ENCODE measurements around the gene CLNK. TPM values are rescaled to one million over a fixed set of nuclear protein-coding genes. Genes with fewer than 3 reads are reported as not detected.

CLNK gene
- total and polyA plus RNA-seq, 5 donors = not detected

DNA sequence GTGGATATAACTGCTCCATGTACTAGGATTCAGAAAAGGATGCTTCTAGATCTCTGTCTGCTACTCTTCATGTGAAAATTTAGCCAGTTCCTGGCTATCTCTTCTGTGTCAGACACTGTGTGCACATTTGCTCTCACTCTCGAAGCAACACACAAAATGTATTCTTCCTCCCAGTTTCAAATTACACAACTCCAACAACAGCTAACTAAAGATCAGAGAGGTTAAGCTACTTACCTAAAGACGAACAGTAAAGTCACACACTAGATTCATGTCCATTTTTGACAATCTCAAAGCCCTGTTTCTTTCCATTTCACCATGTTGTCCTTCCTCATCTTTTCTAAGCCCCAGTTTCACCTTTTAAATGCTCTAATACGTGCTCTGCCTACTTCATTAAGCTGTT is 2.2 kb downstream of the CLNK start:
- H3K27ac ChIP-seq (ENCODE audit: low read length) = no peak overlapping the region
- H3K9me3 ChIP-seq (ENCODE audit: control insufficient read depth, low read length) = no peaks in the 10 kb centered on the region
- H3K4me1 ChIP-seq (ENCODE audit: control insufficient read depth, insufficient read depth, low read length) = no peaks in the 10 kb centered on the region
- WGBS = 79% methylated on average over 3 of the region's 3 CpGs
- no peaks in the 10 kb centered on the region for H3K27me3 ChIP-seq (ENCODE audit: control insufficient read depth, insufficient read depth)
- ATAC-seq (no peak), DNase-seq (no peak)
- no peak overlapping the region for H3K4me3 ChIP-seq (ENCODE audit: low read length)
- intact Hi-C loops (cut with DNase I) = no loop called here

DNA sequence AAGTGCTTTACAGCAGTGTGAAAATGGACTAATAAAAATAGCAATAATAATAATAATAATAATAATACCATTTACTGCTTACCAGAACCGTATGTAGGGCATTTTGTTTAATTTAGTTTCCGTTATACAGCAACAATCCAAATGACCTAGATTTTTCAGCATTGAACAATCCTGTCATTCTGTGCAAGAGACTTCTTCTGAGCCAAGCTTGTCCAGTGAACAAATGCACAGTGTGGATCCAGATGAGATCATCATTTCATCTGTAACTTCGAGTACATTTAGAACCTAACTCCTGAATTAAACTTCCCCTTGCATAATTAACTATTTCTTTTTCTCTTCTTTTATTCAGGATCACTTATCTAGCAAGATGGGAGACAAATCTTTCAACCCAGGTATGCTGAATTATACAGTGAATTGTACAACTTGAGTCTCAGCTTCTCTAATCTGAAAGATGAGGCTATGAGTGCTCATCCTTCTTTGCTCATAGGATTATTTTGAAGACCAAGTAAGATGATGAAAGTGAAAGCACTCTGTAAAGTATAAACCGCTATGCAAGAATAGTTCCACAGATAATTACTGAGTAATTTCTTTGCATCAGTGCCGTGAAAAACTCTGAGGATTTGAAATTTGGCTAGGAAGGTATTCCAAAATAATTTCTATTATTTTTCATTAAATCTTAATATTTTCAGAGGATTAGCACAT is 6.6 kb downstream of the CLNK start:
- ATAC-seq = peak; percentile 57 to 65
- Histone ChIP-seq H3K4me3 (ENCODE audit: low read length) (no peak overlapping the region), H3K27me3 (ENCODE audit: control insufficient read depth, insufficient read depth) (no peaks in the 10 kb centered on the region), H3K27ac (ENCODE audit: low read length) (no peak overlapping the region), H3K9me3 (ENCODE audit: control insufficient read depth, low read length) (no peaks in the 10 kb centered on the region), H3K4me1 (ENCODE audit: control insufficient read depth, insufficient read depth, low read length) (no peaks in the 10 kb centered on the region)
- intact Hi-C loops (cut with DNase I) = no loop called here
- no peak for DNase-seq
- WGBS = 54% methylated on average over 5 of the region's 5 CpGs

DNA sequence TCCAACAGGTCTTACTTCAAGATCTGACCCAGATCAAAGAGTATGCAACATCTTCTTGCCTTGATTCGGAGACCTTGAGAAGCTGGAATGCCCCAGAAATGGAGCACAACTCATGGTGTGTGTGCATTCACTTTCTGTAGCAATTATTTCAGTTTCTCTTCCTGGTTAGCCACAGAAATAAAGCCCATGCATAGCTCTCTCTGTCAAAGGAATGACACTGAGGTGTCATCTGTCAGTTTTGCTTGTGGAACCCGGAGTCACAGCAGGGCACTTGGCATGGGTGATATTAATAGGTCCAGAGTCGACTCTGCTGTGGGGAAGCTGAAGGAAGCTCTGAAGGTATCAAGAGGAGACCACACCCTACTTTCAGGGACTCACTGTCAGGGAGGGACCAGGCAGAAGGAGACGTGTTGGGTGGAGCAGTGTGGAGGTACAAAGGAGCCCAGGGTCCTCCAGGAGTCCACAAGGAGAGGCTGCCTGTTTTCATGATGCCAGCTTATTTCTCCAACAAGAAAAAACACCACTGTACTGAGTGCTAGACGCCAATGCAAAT is 10.7 kb downstream of the CLNK start:
- ATAC-seq (no peak), DNase-seq (no peak)
- WGBS = 72% methylated on average over 5 of the region's 5 CpGs
- Histone ChIP-seq H3K27ac (ENCODE audit: low read length) (no peak overlapping the region), H3K4me3 (ENCODE audit: low read length) (no peak overlapping the region), H3K9me3 (ENCODE audit: control insufficient read depth, low read length) (no peaks in the 10 kb centered on the region), H3K4me1 (ENCODE audit: control insufficient read depth, insufficient read depth, low read length) (no peaks in the 10 kb centered on the region), H3K27me3 (ENCODE audit: control insufficient read depth, insufficient read depth) (no peaks in the 10 kb centered on the region)
- intact Hi-C loops (cut with DNase I) = no loop called here

DNA sequence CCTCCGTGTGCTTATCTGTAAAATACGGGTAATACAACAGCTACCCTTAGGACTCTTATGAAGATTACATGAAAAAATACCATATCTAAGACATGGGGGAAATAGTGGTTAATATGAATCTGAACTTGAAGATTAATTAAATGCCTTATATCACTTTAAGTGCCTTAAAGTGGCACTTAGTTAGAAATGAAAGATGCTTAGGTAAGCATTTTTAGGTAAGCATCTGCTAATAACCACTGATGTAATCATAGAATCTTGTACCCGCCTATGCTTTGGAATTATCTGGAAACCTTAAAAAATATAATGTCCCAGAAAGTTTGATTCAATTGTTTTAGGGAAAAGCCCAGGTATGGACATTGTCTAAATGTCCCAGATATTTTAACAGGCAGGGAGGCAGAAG is 12.2 kb downstream of the CLNK start:
- WGBS = 77% methylated on average over 3 of the region's 3 CpGs
- Histone ChIP-seq H3K27ac (ENCODE audit: low read length) (no peak overlapping the region), H3K4me1 (ENCODE audit: control insufficient read depth, insufficient read depth, low read length) (no peaks in the 10 kb centered on the region), H3K4me3 (ENCODE audit: low read length) (no peak overlapping the region), H3K27me3 (ENCODE audit: control insufficient read depth, insufficient read depth) (peaks cover 3% of the 10 kb centered on the region), H3K9me3 (ENCODE audit: control insufficient read depth, low read length) (no peaks in the 10 kb centered on the region)
- intact Hi-C loops (cut with DNase I) = no loop called here
- DNase-seq (no peak), ATAC-seq (no peak)

DNA sequence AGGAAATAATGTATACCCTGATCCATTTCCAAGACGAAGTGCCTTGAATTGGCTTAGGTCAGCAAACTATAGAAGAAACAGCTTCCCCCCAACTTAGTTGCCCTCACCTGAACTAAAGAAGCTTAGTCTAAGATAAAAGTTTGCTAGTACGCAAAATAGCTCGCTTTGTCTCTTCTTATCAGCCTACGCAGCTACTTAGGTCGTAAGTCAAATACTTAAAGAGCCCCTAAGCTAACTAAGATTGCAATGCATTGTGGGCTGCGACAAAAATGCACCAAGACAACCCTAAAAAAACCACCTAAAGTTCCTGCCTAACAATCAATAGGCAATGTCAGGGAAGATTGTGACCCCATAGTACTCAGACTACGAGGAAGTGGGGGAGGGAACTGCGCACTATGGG is 12.8 kb downstream of the CLNK start:
- no peak overlapping the region for H3K4me3 ChIP-seq (ENCODE audit: low read length)
- DNase-seq (no peak), ATAC-seq (no peak)
- no peaks in the 10 kb centered on the region for H3K9me3 ChIP-seq (ENCODE audit: control insufficient read depth, low read length)
- H3K27ac ChIP-seq (ENCODE audit: low read length) = no peak overlapping the region
- H3K27me3 ChIP-seq (ENCODE audit: control insufficient read depth, insufficient read depth) = peaks cover 3% of the 10 kb centered on the region
- intact Hi-C loops (cut with DNase I) = no loop called here
- H3K4me1 ChIP-seq (ENCODE audit: control insufficient read depth, insufficient read depth, low read length) = no peaks in the 10 kb centered on the region
- 53% methylated on average over 8 of the region's 8 CpGs for WGBS

DNA sequence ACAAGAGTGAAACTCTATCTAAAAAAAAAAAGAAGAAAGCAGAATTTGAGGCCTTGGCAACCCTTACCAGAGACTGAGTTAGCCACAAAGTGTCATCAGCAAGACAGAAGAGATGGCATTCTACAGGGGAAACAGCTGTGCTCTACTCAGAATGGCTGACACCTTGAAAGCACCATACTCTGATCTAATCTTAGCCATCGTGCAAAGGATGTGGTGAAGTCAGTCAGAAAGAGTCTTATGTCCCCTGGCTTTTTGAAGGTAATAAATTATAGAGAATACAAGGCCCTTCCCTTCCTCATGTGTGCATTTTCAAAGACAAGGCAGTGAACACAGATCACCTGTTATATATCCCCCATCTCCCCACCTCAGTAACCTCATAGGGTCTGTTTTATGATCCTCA is 13.2 kb downstream of the CLNK start:
- no peak overlapping the region for H3K4me3 ChIP-seq (ENCODE audit: low read length)
- H3K27ac ChIP-seq (ENCODE audit: low read length) = no peak overlapping the region
- 39% methylated on average over 1 of the region's 1 CpG for WGBS
- no peaks in the 10 kb centered on the region for H3K4me1 ChIP-seq (ENCODE audit: control insufficient read depth, insufficient read depth, low read length)
- ATAC-seq = no peak
- intact Hi-C loops (cut with DNase I) = no loop called here
- no peak for DNase-seq
- H3K27me3 ChIP-seq (ENCODE audit: control insufficient read depth, insufficient read depth) = peaks cover 3% of the 10 kb centered on the region
- no peaks in the 10 kb centered on the region for H3K9me3 ChIP-seq (ENCODE audit: control insufficient read depth, low read length)

DNA sequence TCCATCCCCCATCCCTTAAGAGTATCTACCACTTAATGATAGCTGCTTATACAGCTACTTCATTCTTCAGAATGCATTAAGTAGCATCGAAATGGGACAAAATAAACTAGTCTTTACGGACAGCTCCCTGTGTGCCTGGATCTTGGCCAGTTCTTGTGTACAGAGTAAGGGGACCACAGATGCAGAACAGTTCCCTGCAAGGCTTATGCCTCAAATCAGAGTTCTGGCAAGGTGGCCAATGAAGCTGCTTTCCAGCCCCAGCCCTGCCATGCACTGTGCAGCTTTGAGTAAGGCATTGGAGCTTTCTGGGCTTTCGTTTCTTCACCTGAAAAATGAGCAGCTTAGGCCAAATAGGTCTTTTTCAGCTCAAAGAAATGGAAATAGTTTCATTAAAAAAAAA is 14.2 kb downstream of the CLNK start:
- intact Hi-C loops (cut with DNase I) = no loop called here

DNA sequence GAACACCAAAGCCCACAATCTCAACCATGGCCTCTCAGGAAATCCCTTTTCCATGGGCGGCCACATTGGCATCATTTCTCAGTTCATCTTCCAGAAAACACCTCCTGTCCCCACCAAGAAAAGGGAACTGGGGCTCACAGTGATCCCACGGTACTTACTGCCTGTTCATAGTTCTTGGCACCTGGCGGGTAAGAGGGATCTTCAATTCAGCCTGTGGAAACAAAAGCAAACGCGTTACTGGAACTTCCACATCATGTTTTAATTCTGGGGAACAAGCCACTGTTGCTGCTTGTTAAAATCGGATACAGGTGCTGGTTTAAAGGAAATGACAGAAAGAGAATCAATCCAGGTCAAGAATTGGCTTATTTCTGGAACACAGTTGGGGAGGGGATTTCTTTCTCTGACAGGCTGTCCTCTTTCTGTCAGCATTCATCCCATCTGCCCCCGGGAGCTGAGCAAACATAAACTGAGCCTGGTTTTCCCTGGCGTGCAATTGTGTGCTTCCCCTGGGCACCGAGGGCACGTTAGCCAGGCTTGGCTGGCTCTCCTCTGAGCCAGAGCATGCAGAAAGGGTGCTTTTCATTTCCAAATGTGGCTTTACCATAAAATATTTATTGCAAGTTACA is 16.8 kb downstream of the CLNK start:
- ATAC-seq (no peak), DNase-seq (no peak)
- intact Hi-C loops (cut with DNase I) = no loop called here
- Histone ChIP-seq H3K27ac (ENCODE audit: low read length) (no peak overlapping the region), H3K9me3 (ENCODE audit: control insufficient read depth, low read length) (no peaks in the 10 kb centered on the region), H3K4me3 (ENCODE audit: low read length) (no peak overlapping the region), H3K27me3 (ENCODE audit: control insufficient read depth, insufficient read depth) (peaks cover 3% of the 10 kb centered on the region), H3K4me1 (ENCODE audit: control insufficient read depth, insufficient read depth, low read length) (no peaks in the 10 kb centered on the region)
- WGBS = 64% methylated on average over 10 of the region's 10 CpGs

More for the DNA sequence above, 14.2 kb downstream of the CLNK start:
- ATAC-seq = no peak
- WGBS = 67% methylated on average over 3 of the region's 3 CpGs
- Histone ChIP-seq H3K9me3 (ENCODE audit: control insufficient read depth, low read length) (no peaks in the 10 kb centered on the region), H3K4me3 (ENCODE audit: low read length) (no peak overlapping the region), H3K4me1 (ENCODE audit: control insufficient read depth, insufficient read depth, low read length) (no peaks in the 10 kb centered on the region), H3K27me3 (ENCODE audit: control insufficient read depth, insufficient read depth) (peaks cover 3% of the 10 kb centered on the region), H3K27ac (ENCODE audit: low read length) (no peak overlapping the region)
- DNase-seq = no peak

DNA sequence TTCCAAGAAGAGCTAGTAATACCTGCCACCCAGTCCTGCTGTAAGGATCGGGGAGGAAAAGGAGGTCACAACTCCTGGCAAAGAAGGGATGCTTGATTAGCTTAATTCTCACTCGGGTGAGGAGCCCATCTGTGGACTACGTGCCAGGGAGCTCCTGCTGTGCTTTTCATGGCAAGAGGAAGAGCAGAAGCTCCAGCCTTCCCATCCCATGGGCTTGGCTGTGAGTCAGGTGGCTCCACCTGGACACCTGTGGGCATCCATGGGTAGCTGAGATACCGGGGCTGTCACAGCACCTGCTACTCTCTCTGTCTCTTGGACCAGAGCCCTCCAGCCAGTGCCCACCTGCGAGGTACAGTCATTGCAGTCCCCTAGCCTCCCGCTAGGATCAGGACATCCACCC is 18.0 kb downstream of the CLNK start:
- no peak for ATAC-seq
- intact Hi-C loops (cut with DNase I) = no loop called here
- 73% methylated on average over 6 of the region's 6 CpGs for WGBS
- Histone ChIP-seq H3K27me3 (ENCODE audit: control insufficient read depth, insufficient read depth) (peaks cover 3% of the 10 kb centered on the region), H3K4me3 (ENCODE audit: low read length) (no peak overlapping the region), H3K4me1 (ENCODE audit: control insufficient read depth, insufficient read depth, low read length) (no peaks in the 10 kb centered on the region), H3K27ac (ENCODE audit: low read length) (no peak overlapping the region), H3K9me3 (ENCODE audit: control insufficient read depth, low read length) (no peaks in the 10 kb centered on the region)
- no peak for DNase-seq

DNA sequence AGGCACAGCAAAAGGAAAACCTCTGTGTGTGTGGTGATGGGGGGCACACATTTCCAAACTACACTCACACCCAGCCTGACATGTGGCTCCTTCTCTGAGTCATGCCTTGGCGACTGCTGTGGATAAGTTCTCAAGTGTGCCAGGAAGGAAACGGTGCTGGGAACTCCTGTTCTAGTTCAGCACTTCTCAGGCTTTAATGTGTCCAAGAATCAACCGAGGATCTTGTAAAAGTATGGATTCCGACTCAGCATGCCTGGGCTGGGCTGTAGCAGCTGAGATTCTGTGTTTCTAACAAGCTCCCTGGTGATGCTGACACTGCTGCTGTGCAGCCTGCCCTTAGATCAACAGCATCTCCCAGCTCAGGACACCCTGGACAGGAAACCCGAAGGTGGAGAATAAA is 20.2 kb downstream of the CLNK start:
- WGBS = 30% methylated on average over 5 of the region's 5 CpGs
- H3K27me3 ChIP-seq (ENCODE audit: control insufficient read depth, insufficient read depth) = peaks cover 3% of the 10 kb centered on the region
- DNase-seq (peak; percentile 35 to 63 (median 44)), ATAC-seq (peak; percentile 63 to 87)
- H3K4me3 ChIP-seq (ENCODE audit: low read length) = no peak overlapping the region
- intact Hi-C loops (cut with DNase I) = no loop called here
- H3K9me3 ChIP-seq (ENCODE audit: control insufficient read depth, low read length) = no peaks in the 10 kb centered on the region
- H3K4me1 ChIP-seq (ENCODE audit: control insufficient read depth, insufficient read depth, low read length) = no peaks in the 10 kb centered on the region
- no peak overlapping the region for H3K27ac ChIP-seq (ENCODE audit: low read length)

DNA sequence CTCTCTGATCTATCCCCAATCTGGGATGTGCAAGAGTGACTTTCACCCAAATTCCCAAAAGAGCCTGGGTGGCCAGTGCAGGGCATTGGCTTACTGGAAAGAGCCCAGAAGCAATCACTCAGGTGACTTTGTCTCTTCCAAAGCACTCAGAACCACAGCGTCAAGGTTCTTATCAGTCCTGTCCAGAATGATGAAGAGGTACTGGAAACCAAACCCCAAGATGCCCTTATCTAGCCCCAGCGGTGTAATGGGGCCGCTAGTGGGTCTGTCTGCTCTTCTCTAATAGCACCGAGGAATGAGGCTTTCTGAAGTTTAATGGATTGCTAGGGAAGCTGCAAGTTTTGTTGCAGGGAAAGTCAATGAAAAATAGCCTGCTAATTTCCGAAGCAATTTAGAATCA is 21.6 kb downstream of the CLNK start:
- ATAC-seq (no peak), DNase-seq (no peak)
- peaks cover under 1% of the 10 kb centered on the region for H3K27me3 ChIP-seq (ENCODE audit: control insufficient read depth, insufficient read depth)
- no peaks in the 10 kb centered on the region for H3K9me3 ChIP-seq (ENCODE audit: control insufficient read depth, low read length)
- H3K27ac ChIP-seq (ENCODE audit: low read length) = no peak overlapping the region
- intact Hi-C loops (cut with DNase I) = no loop called here
- 35% methylated on average over 5 of the region's 5 CpGs for WGBS
- no peaks in the 10 kb centered on the region for H3K4me1 ChIP-seq (ENCODE audit: control insufficient read depth, insufficient read depth, low read length)
- no peak overlapping the region for H3K4me3 ChIP-seq (ENCODE audit: low read length)
